ENCODE results near the gene DNAAF1. TPM values are rescaled to one million over a fixed set of nuclear protein-coding genes. Genes with fewer than 3 reads are reported as not detected.

Gene DNAAF1
- total RNA-seq, 3 donors from 2014 or later (not counting 1 experiment from before 2014, with no cell fraction given): 0.43 to 2.9 (median 0.95) TPM

DNA sequence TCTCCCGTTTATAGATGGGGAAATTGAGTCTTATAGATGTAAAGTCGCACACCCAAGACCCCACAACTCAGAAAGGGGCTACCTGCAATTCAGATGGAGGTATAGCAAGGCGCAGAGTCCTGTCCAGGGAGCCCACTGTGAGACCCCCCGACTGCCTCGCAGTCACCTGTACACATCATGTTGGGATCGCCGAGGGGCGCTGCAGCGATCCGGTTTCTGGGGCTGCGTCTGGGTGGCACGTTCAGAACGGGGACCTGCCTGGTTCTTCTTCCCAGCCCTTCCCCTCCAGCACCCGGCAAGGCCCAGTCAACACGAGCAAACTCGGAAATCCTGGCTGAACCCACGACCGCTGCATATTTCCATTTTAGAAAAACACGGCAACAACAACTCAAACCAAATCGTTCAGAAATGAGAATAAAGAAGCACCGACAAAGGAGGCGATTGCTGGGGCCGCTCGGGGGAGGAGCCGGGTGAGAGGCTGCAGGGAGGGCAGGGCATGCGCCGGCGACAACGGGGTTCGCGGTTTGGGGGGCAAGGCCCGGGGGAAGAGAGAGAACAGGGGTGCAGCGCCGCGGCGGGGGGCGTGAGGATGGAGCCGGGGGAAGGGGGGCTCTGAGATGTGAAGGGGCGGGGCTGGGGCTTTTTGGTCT lies 774 bp upstream of the DNAAF1 start:
- Histone ChIP-seq H3K4me3 (ENCODE audit: low read length) (peak overlapping the region; percentile 61), H3K27me3 (ENCODE audit: control insufficient read depth, insufficient read depth, low read length) (no peaks in the 10 kb centered on the region), H3K36me3 (ENCODE audit: control insufficient read depth, insufficient read depth, low read length) (no peaks in the 10 kb centered on the region), H3K9me3 (ENCODE audit: control insufficient read depth, insufficient read depth, low read length) (no peaks in the 10 kb centered on the region), H3K4me1 (ENCODE audit: control insufficient read depth, insufficient read depth, low read length) (peaks cover 12% of the 10 kb centered on the region), H3K27ac (ENCODE audit: low read length) (peak overlapping the region; percentile 45)
- Mint-ChIP-seq H3K4me3 (peak overlapping the region; percentile 94), H3K27ac (peak overlapping the region; percentile 82 to 88), H3K9me3 (no peaks in the 10 kb centered on the region), H3K4me1 (peaks cover 18 to 19% of the 10 kb centered on the region in 2 donors), H3K27me3 (ENCODE audit: low read depth in 2 of 2) (peaks cover 6% of the 10 kb centered on the region in 2 donors), H3K36me3 (no peaks in the 10 kb centered on the region)
- ATAC-seq: peak; percentile 40 to 43 (median 41)
- intact Hi-C loops (cut with micrococcal nuclease): no loop called here
- TF ChIP-seq, protein P1, sequence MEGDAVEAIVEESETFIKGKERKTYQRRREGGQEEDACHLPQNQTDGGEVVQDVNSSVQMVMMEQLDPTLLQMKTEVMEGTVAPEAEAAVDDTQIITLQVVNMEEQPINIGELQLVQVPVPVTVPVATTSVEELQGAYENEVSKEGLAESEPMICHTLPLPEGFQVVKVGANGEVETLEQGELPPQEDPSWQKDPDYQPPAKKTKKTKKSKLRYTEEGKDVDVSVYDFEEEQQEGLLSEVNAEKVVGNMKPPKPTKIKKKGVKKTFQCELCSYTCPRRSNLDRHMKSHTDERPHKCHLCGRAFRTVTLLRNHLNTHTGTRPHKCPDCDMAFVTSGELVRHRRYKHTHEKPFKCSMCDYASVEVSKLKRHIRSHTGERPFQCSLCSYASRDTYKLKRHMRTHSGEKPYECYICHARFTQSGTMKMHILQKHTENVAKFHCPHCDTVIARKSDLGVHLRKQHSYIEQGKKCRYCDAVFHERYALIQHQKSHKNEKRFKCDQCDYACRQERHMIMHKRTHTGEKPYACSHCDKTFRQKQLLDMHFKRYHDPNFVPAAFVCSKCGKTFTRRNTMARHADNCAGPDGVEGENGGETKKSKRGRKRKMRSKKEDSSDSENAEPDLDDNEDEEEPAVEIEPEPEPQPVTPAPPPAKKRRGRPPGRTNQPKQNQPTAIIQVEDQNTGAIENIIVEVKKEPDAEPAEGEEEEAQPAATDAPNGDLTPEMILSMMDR (IDR thresholded peaks at IDR 0.05): no peak
- WGBS (ENCODE audit: insufficient coverage): under 1% methylated on average over 38 of the region's 39 CpGs
- peak; percentile 24 to 62 for DNase-seq

DNA sequence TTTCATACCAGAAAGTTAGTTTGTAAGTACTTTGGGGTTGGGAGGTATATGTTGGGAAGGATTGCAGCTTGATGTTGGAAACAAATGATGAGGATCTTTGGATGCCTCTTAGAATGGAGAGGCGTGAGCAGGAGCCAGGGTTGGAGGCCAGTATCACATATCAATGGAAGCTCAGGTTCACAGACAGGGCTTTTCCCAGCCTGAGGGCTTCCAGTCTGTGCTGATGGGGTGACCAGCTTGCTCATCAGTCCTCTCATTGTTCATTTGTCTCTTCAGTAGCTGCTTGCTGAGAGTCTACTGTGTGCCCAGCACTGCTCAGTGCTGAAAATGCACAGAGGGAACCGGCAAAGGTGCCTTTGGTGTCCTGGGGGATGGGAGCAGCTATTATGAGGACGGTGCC lies 5.8 kb downstream of the DNAAF1 start:
- 86% methylated on average over 3 of the region's 3 CpGs for WGBS (ENCODE audit: insufficient coverage)
- DNase-seq (no peak), ATAC-seq (no peak)
- no peak overlapping the region for H3K27ac Mint-ChIP-seq
- H3K9me3 Mint-ChIP-seq: no peaks in the 10 kb centered on the region
- Histone ChIP-seq H3K4me3 (ENCODE audit: low read length) (no peak overlapping the region), H3K27ac (ENCODE audit: low read length) (no peak overlapping the region), H3K9me3 (ENCODE audit: control insufficient read depth, insufficient read depth, low read length) (no peaks in the 10 kb centered on the region), H3K4me1 (ENCODE audit: control insufficient read depth, insufficient read depth, low read length) (no peaks in the 10 kb centered on the region), H3K36me3 (ENCODE audit: control insufficient read depth, insufficient read depth, low read length) (no peaks in the 10 kb centered on the region), H3K27me3 (ENCODE audit: control insufficient read depth, insufficient read depth, low read length) (no peaks in the 10 kb centered on the region)
- H3K4me1 Mint-ChIP-seq: no peaks in the 10 kb centered on the region
- no peaks in the 10 kb centered on the region for H3K36me3 Mint-ChIP-seq
- H3K4me3 Mint-ChIP-seq: no peak overlapping the region
- TF ChIP-seq, protein P1 (IDR thresholded peaks at IDR 0.05): no peak
- intact Hi-C loops (cut with micrococcal nuclease): no loop called here
- peaks cover 26 to 27% of the 10 kb centered on the region in 2 donors for H3K27me3 Mint-ChIP-seq (ENCODE audit: low read depth in 2 of 2)

DNA sequence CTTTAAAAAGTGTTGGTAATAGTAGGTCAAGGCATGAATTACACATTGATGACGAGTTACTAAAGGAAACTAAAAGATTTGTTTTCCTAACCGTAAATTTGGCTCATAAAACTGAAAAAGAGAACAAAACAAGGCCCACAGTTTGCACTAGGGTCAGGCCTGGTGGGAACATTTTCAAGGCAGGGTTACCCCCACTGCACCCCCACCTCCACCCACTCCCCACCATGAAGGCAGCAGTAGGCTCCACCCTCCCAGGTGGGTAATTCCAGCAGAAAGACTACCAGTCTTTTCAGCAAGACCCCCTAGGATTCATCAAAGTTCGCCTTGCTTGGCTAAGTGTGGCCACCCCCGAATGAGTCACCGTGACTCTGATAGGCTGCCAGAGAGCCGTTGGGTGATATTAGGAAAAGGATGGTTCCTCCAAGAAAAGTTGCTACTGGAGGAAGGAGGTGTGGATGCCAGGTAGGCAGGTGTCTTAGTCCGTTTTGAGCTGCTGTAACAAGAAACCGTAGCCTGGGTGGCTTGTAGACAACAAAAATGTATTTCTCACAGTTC lies 8.6 kb downstream of the DNAAF1 start:
- no peak for ATAC-seq
- intact Hi-C loops (cut with micrococcal nuclease): no loop called here
- H3K4me3 ChIP-seq (ENCODE audit: low read length): no peak overlapping the region
- H3K9me3 ChIP-seq (ENCODE audit: control insufficient read depth, insufficient read depth, low read length): no peaks in the 10 kb centered on the region
- TF ChIP-seq, protein P1 (IDR thresholded peaks at IDR 0.05): no peak
- H3K4me1 Mint-ChIP-seq: no peaks in the 10 kb centered on the region
- no peak for DNase-seq
- no peaks in the 10 kb centered on the region for H3K36me3 Mint-ChIP-seq
- WGBS (ENCODE audit: insufficient coverage): 82% methylated on average over 8 of the region's 8 CpGs
- no peak overlapping the region for H3K4me3 Mint-ChIP-seq
- H3K27ac Mint-ChIP-seq: no peak overlapping the region
- H3K4me1 ChIP-seq (ENCODE audit: control insufficient read depth, insufficient read depth, low read length): no peaks in the 10 kb centered on the region
- H3K9me3 Mint-ChIP-seq: no peaks in the 10 kb centered on the region
- no peaks in the 10 kb centered on the region for H3K36me3 ChIP-seq (ENCODE audit: control insufficient read depth, insufficient read depth, low read length)
- H3K27ac ChIP-seq (ENCODE audit: low read length): no peak overlapping the region
- H3K27me3 ChIP-seq (ENCODE audit: control insufficient read depth, insufficient read depth, low read length): no peaks in the 10 kb centered on the region
- peaks cover 29 to 41% of the 10 kb centered on the region in 2 donors for H3K27me3 Mint-ChIP-seq (ENCODE audit: low read depth in 2 of 2)
